CD4-positive, alpha-beta memory T cell (primary cell): ENCODE measurements around the gene RPS6KA5. TPM values are rescaled to one million over a fixed set of nuclear protein-coding genes. Genes with fewer than 3 reads are reported as not detected.
"Not testable (repeated sequence)": the region's sequence is repeated elsewhere in the genome, so short reads cannot be mapped to it uniquely, and the experiment has no call there.

Experiments
- CTCF ChIA-PET: fragments of 350-600 bp; sonication (Branson Sonifier 250); formaldehyde crosslinking; loops from one replicate; lab custom pipeline; 2021; ENCODE audit warnings: inconsistent platforms; ENCODE audit not compliant: partially characterized antibody; lab: Charles Lee
- POLR2A ChIA-PET: fragments of 350-600 bp; sonication (Branson Sonifier 250); formaldehyde crosslinking; loops from one replicate; lab custom pipeline; 2021; ENCODE audit not compliant: partially characterized antibody; lab: Charles Lee
- DNase-seq, 5 donors: peaks; one replicate each; pipeline versions ENCODE4 v3.0.0 to v3.0.0-alpha.2; 2020 to 2022; ENCODE audit warnings: mixed read lengths in 1 of 5
- H3K27ac ChIP-seq: one replicate; pipeline ENCODE4 v1.7.0; 2013; ENCODE audit warnings: low read depth, low read length
- H3K27me3 ChIP-seq: 2 replicates; pipeline ENCODE4 v1.7.0; 2013; ENCODE audit warnings: mild to moderate bottlenecking, low read length, moderate library complexity; ENCODE audit not compliant: insufficient read depth
- H3K36me3 ChIP-seq: 2 replicates; pipeline ENCODE4 v1.7.0; 2013; ENCODE audit warnings: mild to moderate bottlenecking, low read length, moderate library complexity; ENCODE audit not compliant: insufficient read depth
- H3K4me1 ChIP-seq: 2 replicates; pipeline ENCODE4 v1.7.0; 2013; ENCODE audit warnings: mild to moderate bottlenecking, low read length, moderate library complexity; ENCODE audit not compliant: insufficient read depth
- H3K4me3 ChIP-seq, 2 donors: one replicate each; pipeline ENCODE4 v1.7.0; 2013; ENCODE audit warnings: low read length in 2 of 2, mild to moderate bottlenecking in 1 of 2
- H3K9me3 ChIP-seq, 2 donors: one replicate each; pipeline ENCODE4 v1.7.0; 2013; ENCODE audit warnings: low read length in 2 of 2, control low read depth in 1 of 2; ENCODE audit not compliant: control insufficient read depth in 1 of 2
- H3K27ac Mint-ChIP-seq, 7 donors: one replicate each; pipeline ENCODE4 v1.8.0; 2020 to 2021; ENCODE audit warnings: mixed read lengths in 7 of 7, mild to moderate bottlenecking in 6 of 7, inconsistent platforms in 3 of 7, moderate library complexity in 3 of 7
- H3K27me3 Mint-ChIP-seq, 2 donors: one replicate each; pipeline ENCODE4 v1.8.0; 2020 to 2021; ENCODE audit warnings: mixed read lengths in 2 of 2
- H3K36me3 Mint-ChIP-seq, 2 donors: one replicate each; pipeline ENCODE4 v1.8.0; 2020 to 2021; ENCODE audit warnings: mixed read lengths in 2 of 2, inconsistent platforms in 1 of 2, mild to moderate bottlenecking in 1 of 2
- H3K4me1 Mint-ChIP-seq, 4 donors: one replicate each; pipeline ENCODE4 v1.8.0; 2020 to 2021; ENCODE audit warnings: mixed read lengths in 4 of 4, mild to moderate bottlenecking in 1 of 4
- H3K4me3 Mint-ChIP-seq, 8 donors: one replicate each; pipeline ENCODE4 v1.8.0; 2020 to 2021; ENCODE audit warnings: mixed read lengths in 8 of 8, mild to moderate bottlenecking in 7 of 8, moderate library complexity in 6 of 8, inconsistent platforms in 3 of 8
- H3K9me3 Mint-ChIP-seq, 8 donors: one replicate each; pipeline ENCODE4 v1.8.0; 2020 to 2021; ENCODE audit warnings: mixed read lengths in 8 of 8, mild to moderate bottlenecking in 5 of 8, inconsistent platforms in 3 of 8, moderate library complexity in 1 of 8
- intact Hi-C: fragments of 100-400 bp; cut with micrococcal nuclease; formaldehyde crosslinking; loops from one replicate; pipeline ENCODE4 v1.15.1; 2023
- polyA plus RNA-seq, 2 donors: library from polyadenylated mRNA; unstranded; fragments of 300-500 nt; fragmentation: Illumina TruSeq; gene quantifications; one replicate each; pipeline ENCODE4 v1.2.3, GENCODE V29; 2021
- total RNA-seq, 2 experiments: library from RNA; stranded (reverse); gene quantifications; one replicate each; pipeline ENCODE4 v1.2.3, GENCODE V29; 2021

Gene RPS6KA5
- total and polyA plus RNA-seq, 4 experiments from 2014 or later, result 28.8 to 44.7 (median 36.3) TPM

GRCh38 chr14:90941706-90942105 lies 118.7 kb downstream of the RPS6KA5 start:
- intact Hi-C loops, result no loop called here
- Histone ChIP-seq H3K4me1 (no peaks in the 10 kb centered on the region), H3K9me3 (no peaks in the 10 kb centered on the region), H3K4me3 (no peak overlapping the region), H3K36me3 (peaks cover 4% of the 10 kb centered on the region), H3K27me3 (no peaks in the 10 kb centered on the region), H3K27ac (no peak overlapping the region)
- POLR2A ChIA-PET, result no interaction called here
- Mint-ChIP-seq H3K36me3 (peaks cover 66 to 78% of the 10 kb centered on the region in 2 donors), H3K4me3 (no peak overlapping the region), H3K27me3 (no peaks in the 10 kb centered on the region), H3K27ac (no peak overlapping the region), H3K9me3 (peaks cover 13 to 32% (median 22%) of the 10 kb centered on the region in 8 donors), H3K4me1 (peaks cover 0 to 6% (median 2%) of the 10 kb centered on the region in 4 donors)
- CTCF ChIA-PET, result no interaction called here
- no peak for DNase-seq

- H3K4me1 ChIP-seq, result no peaks in the 10 kb centered on the region
- H3K36me3 Mint-ChIP-seq, result peaks cover 64 to 72% of the 10 kb centered on the region in 2 donors
These were observed 120.0 kb downstream of the RPS6KA5 start for GRCh38 chr14:90940318-90940962.

GRCh38 chr14:90939252-90939795 lies 121.1 kb downstream of the RPS6KA5 start:
- Mint-ChIP-seq H3K36me3 (peaks cover 60 to 67% of the 10 kb centered on the region in 2 donors), H3K9me3 (peaks cover 13 to 32% (median 22%) of the 10 kb centered on the region in 8 donors)
- H3K4me1 ChIP-seq, H3K4me3 Mint-ChIP-seq, H3K4me1 Mint-ChIP-seq, H3K27me3 ChIP-seq, POLR2A ChIA-PET, H3K9me3 ChIP-seq, CTCF ChIA-PET, H3K27ac Mint-ChIP-seq, H3K27ac ChIP-seq, H3K27me3 Mint-ChIP-seq, H3K4me3 ChIP-seq, intact Hi-C loops, H3K36me3 ChIP-seq, DNase-seq: not testable (repeated sequence)

More at GRCh38 chr14:90940318-90940962, 120.0 kb downstream of the RPS6KA5 start:
- H3K27ac Mint-ChIP-seq, result no peak overlapping the region
- CTCF ChIA-PET, result no interaction called here
- intact Hi-C loops, result no loop called here
- Histone ChIP-seq H3K27me3 (no peaks in the 10 kb centered on the region), H3K36me3 (peaks cover 4% of the 10 kb centered on the region), H3K9me3 (no peaks in the 10 kb centered on the region), H3K27ac (no peak overlapping the region), H3K4me3 (no peak overlapping the region)
- H3K9me3 Mint-ChIP-seq, result peaks cover 13 to 32% (median 22%) of the 10 kb centered on the region in 8 donors
- POLR2A ChIA-PET, result no interaction called here
- H3K4me3 Mint-ChIP-seq, result no peak overlapping the region
- no peaks in the 10 kb centered on the region for H3K27me3 Mint-ChIP-seq
- H3K4me1 Mint-ChIP-seq, result peaks cover 0 to 6% (median 3%) of the 10 kb centered on the region in 4 donors
- DNase-seq, result no peak

GRCh38 chr14:90938615-90939014 lies 121.8 kb downstream of the RPS6KA5 start:
- Histone ChIP-seq H3K27me3 (no peaks in the 10 kb centered on the region), H3K9me3 (no peaks in the 10 kb centered on the region), H3K4me1 (no peaks in the 10 kb centered on the region), H3K4me3 (no peak overlapping the region), H3K27ac (no peak overlapping the region), H3K36me3 (peaks cover 4% of the 10 kb centered on the region)
- H3K4me1 Mint-ChIP-seq, result peaks cover 0 to 6% (median 4%) of the 10 kb centered on the region in 4 donors
- no peaks in the 10 kb centered on the region for H3K27me3 Mint-ChIP-seq
- H3K4me3 Mint-ChIP-seq, result no peak overlapping the region
- H3K27ac Mint-ChIP-seq, result peak overlapping the region in 1 of 7 donors; percentile 19
- intact Hi-C loops, result no loop called here
- peaks cover 57 to 67% of the 10 kb centered on the region in 2 donors for H3K36me3 Mint-ChIP-seq
- POLR2A ChIA-PET, result no interaction called here
- no peak for DNase-seq
- peaks cover 13 to 32% (median 22%) of the 10 kb centered on the region in 8 donors for H3K9me3 Mint-ChIP-seq
- CTCF ChIA-PET, result no interaction called here

GRCh38 chr14:90936757-90937440 lies 123.5 kb downstream of the RPS6KA5 start:
- Mint-ChIP-seq H3K4me1 (peaks cover 0 to 4% (median 3%) of the 10 kb centered on the region in 4 donors), H3K27ac (peak overlapping the region in 3 of 7 donors; percentile 28 to 71 (median 51)), H3K4me3 (no peak overlapping the region), H3K36me3 (peaks cover 49 to 51% of the 10 kb centered on the region in 2 donors), H3K27me3 (no peaks in the 10 kb centered on the region), H3K9me3 (peaks cover 13 to 32% (median 22%) of the 10 kb centered on the region in 8 donors)
- no peak overlapping the region for H3K4me3 ChIP-seq
- POLR2A ChIA-PET, result no interaction called here
- intact Hi-C loops, result no loop called here
- DNase-seq, result no peak
- H3K27ac ChIP-seq, result no peak overlapping the region
- H3K4me1 ChIP-seq, result no peaks in the 10 kb centered on the region
- H3K9me3 ChIP-seq, result no peaks in the 10 kb centered on the region
- CTCF ChIA-PET, result no interaction called here
- H3K36me3 ChIP-seq, result peaks cover 4% of the 10 kb centered on the region
- H3K27me3 ChIP-seq, result no peaks in the 10 kb centered on the region

GRCh38 chr14:90924621-90925340 lies 135.7 kb downstream of the RPS6KA5 start:
- POLR2A ChIA-PET, result no interaction called here
- no peak overlapping the region for H3K4me3 ChIP-seq
- CTCF ChIA-PET, result interaction anchor here (1.0 to 1.9 kb wide), 3 partner anchors 22 to 248 kb away, joined by 3 to 7 read pairs (median 4); no protein-coding TSS in a partner anchor
- H3K9me3 Mint-ChIP-seq, result no peaks in the 10 kb centered on the region
- no peak overlapping the region for H3K4me3 Mint-ChIP-seq
- no peaks in the 10 kb centered on the region for H3K9me3 ChIP-seq
- H3K27me3 ChIP-seq, result no peaks in the 10 kb centered on the region
- H3K4me1 ChIP-seq, result no peaks in the 10 kb centered on the region
- no peak overlapping the region for H3K27ac Mint-ChIP-seq
- H3K27me3 Mint-ChIP-seq, result no peaks in the 10 kb centered on the region
- H3K36me3 ChIP-seq, result no peaks in the 10 kb centered on the region
- no peak for DNase-seq
- peaks cover 0 to 1% (median 0%) of the 10 kb centered on the region in 4 donors for H3K4me1 Mint-ChIP-seq
- intact Hi-C loops, result no loop called here
- no peak overlapping the region for H3K27ac ChIP-seq
- H3K36me3 Mint-ChIP-seq, result peaks cover 21 to 24% of the 10 kb centered on the region in 2 donors

GRCh38 chr14:90922141-90922540 lies 138.3 kb downstream of the RPS6KA5 start:
- Mint-ChIP-seq H3K27me3 (no peaks in the 10 kb centered on the region), H3K4me3 (no peak overlapping the region)

More at GRCh38 chr14:90922141-90922540, 138.3 kb downstream of the RPS6KA5 start:
- no peaks in the 10 kb centered on the region for H3K4me1 ChIP-seq
- Mint-ChIP-seq H3K36me3 (peaks cover 38% of the 10 kb centered on the region in 2 donors), H3K9me3 (no peaks in the 10 kb centered on the region), H3K4me1 (peaks cover 0 to 1% (median 0%) of the 10 kb centered on the region in 4 donors), H3K27ac (no peak overlapping the region)
- intact Hi-C loops, result no loop called here
- no peak for DNase-seq
- CTCF ChIA-PET, result interaction anchor here (2.5 kb wide), 1 partner anchor 251 kb away, joined by 7 read pairs; no protein-coding TSS in a partner anchor
- no peaks in the 10 kb centered on the region for H3K36me3 ChIP-seq
- no peaks in the 10 kb centered on the region for H3K9me3 ChIP-seq
- POLR2A ChIA-PET, result no interaction called here
- H3K27me3 ChIP-seq, result no peaks in the 10 kb centered on the region
- H3K4me3 ChIP-seq, result no peak overlapping the region
- no peak overlapping the region for H3K27ac ChIP-seq
